ENCODE data around the gene ZBTB45. TPM values are rescaled to one million over a fixed set of nuclear protein-coding genes. Genes with fewer than 3 reads are reported as not detected.

Gene ZBTB45
- total RNA-seq, 2 experiments from 2014 or later, result 5.7 to 6.3 TPM

GRCh38 chr19:58521651-58522050 lies 2.0 kb upstream of the ZBTB45 start:
- Histone ChIP-seq H3K9me3 (ENCODE audit: control insufficient read depth in 1 of 2, insufficient read depth in 1 of 2, low read length in 2 of 2) (no peaks in the 10 kb centered on the region), H3K27ac (ENCODE audit: low read depth in 1 of 2, low read length in 2 of 2) (no peak overlapping the region), H3K36me3 (ENCODE audit: insufficient read depth, low read length) (peaks cover 6% of the 10 kb centered on the region), H3K27me3 (ENCODE audit: control insufficient read depth in 1 of 2, insufficient read depth in 2 of 2, low read length in 2 of 2) (no peaks in the 10 kb centered on the region), H3K4me1 (ENCODE audit: insufficient read depth, low read length) (peaks cover 36% of the 10 kb centered on the region), H3K4me3 (ENCODE audit: low read length) (no peak overlapping the region)
- Mint-ChIP-seq H3K36me3 (ENCODE audit: low read depth) (peaks cover 23% of the 10 kb centered on the region), H3K27ac (peak overlapping the region; percentile 73), H3K9me3 (no peaks in the 10 kb centered on the region), H3K4me1 (ENCODE audit: low read depth) (peaks cover 31% of the 10 kb centered on the region), H3K4me3 (peak overlapping the region; percentile 54), H3K27me3 (no peaks in the 10 kb centered on the region)
- DNase-seq (no peak), ATAC-seq (ENCODE audit: poor library complexity) (no peak)
- CTCF ChIA-PET, result interaction anchor here (4.7 kb wide), 1 partner anchor 60 kb away, joined by 60 read pairs; no protein-coding TSS in a partner anchor
- TF ChIP-seq, protein P1, sequence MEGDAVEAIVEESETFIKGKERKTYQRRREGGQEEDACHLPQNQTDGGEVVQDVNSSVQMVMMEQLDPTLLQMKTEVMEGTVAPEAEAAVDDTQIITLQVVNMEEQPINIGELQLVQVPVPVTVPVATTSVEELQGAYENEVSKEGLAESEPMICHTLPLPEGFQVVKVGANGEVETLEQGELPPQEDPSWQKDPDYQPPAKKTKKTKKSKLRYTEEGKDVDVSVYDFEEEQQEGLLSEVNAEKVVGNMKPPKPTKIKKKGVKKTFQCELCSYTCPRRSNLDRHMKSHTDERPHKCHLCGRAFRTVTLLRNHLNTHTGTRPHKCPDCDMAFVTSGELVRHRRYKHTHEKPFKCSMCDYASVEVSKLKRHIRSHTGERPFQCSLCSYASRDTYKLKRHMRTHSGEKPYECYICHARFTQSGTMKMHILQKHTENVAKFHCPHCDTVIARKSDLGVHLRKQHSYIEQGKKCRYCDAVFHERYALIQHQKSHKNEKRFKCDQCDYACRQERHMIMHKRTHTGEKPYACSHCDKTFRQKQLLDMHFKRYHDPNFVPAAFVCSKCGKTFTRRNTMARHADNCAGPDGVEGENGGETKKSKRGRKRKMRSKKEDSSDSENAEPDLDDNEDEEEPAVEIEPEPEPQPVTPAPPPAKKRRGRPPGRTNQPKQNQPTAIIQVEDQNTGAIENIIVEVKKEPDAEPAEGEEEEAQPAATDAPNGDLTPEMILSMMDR (IDR thresholded peaks at IDR 0.05), result no peak
- POLR2A ChIA-PET, result interaction anchor here (0.9 to 3.5 kb wide), 5 partner anchors 22 to 54 kb away, joined by 4 to 56 read pairs (median 27); partner anchors contain the start of genes MZF1, TRIM28 and UBE2M
- intact Hi-C loops (cut with DNase I, micrococcal nuclease), result loop anchor here in 1 of 2 experiments (2.0 kb wide), 1 partner anchor 15 kb away; no protein-coding TSS in a partner anchor

DNA sequence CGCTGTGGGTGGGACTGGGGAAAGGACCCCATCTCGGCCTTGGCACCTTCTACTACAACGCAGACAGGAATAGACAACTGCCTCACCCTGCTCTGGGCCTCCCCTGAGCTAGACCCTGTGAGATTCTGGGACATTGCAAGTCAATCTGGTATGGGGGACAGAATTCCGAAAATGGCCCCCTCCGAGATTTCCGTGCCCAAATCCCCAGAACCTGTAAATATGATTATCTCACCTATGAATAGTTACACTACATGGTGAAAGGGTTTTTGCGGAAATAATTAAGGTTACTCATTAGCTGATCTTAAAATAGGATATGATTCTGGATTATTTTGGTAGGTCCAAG lies 618 bp upstream of the ZBTB45 start:
- Histone ChIP-seq H3K4me3 (ENCODE audit: low read length) (peak overlapping the region; percentile 86), H3K27ac (ENCODE audit: low read depth in 1 of 2, low read length in 2 of 2) (peak overlapping the region; percentile 87 to 95), H3K27me3 (ENCODE audit: control insufficient read depth in 1 of 2, insufficient read depth in 2 of 2, low read length in 2 of 2) (no peaks in the 10 kb centered on the region), H3K9me3 (ENCODE audit: control insufficient read depth in 1 of 2, insufficient read depth in 1 of 2, low read length in 2 of 2) (no peaks in the 10 kb centered on the region), H3K36me3 (ENCODE audit: insufficient read depth, low read length) (peaks cover 19% of the 10 kb centered on the region), H3K4me1 (ENCODE audit: insufficient read depth, low read length) (peaks cover 49% of the 10 kb centered on the region)
- CTCF ChIA-PET, result interaction anchor here (0.7 to 4.7 kb wide), 21 partner anchors 19 to 292 kb away, joined by 3 to 60 read pairs (median 5); partner anchors contain the start of genes CHMP2A, MZF1, TRIM28 and UBE2M
- POLR2A ChIA-PET, result interaction anchor here (0.8 to 3.5 kb wide), 19 partner anchors 15 to 1033 kb away, joined by 3 to 56 read pairs (median 11); partner anchors contain the start of genes CHMP2A, MZF1, TRIM28 and UBE2M
- ATAC-seq (ENCODE audit: poor library complexity) (no peak), DNase-seq (no peak)
- Mint-ChIP-seq H3K4me3 (peak overlapping the region; percentile 99), H3K27ac (peak overlapping the region; percentile 98), H3K9me3 (no peaks in the 10 kb centered on the region), H3K4me1 (ENCODE audit: low read depth) (peaks cover 39% of the 10 kb centered on the region), H3K27me3 (no peaks in the 10 kb centered on the region), H3K36me3 (ENCODE audit: low read depth) (peaks cover 27% of the 10 kb centered on the region)
- intact Hi-C loops (cut with DNase I, micrococcal nuclease), result loop anchor here in 1 of 2 experiments (1.0 to 2.0 kb wide), 2 partner anchors 17 to 39 kb away; no protein-coding TSS in a partner anchor
- TF ChIP-seq, protein P1 (IDR thresholded peaks at IDR 0.05), result no peak

GRCh38 chr19:58519087-58519354 lies 589 bp downstream of the ZBTB45 start:
- Mint-ChIP-seq H3K27me3 (no peaks in the 10 kb centered on the region), H3K4me1 (ENCODE audit: low read depth) (peaks cover 48% of the 10 kb centered on the region), H3K4me3 (peak overlapping the region; percentile 99), H3K27ac (peak overlapping the region; percentile 98), H3K36me3 (ENCODE audit: low read depth) (peaks cover 29% of the 10 kb centered on the region), H3K9me3 (no peaks in the 10 kb centered on the region)
- Histone ChIP-seq H3K4me1 (ENCODE audit: insufficient read depth, low read length) (peaks cover 57% of the 10 kb centered on the region), H3K9me3 (ENCODE audit: control insufficient read depth in 1 of 2, insufficient read depth in 1 of 2, low read length in 2 of 2) (no peaks in the 10 kb centered on the region), H3K27ac (ENCODE audit: low read depth in 1 of 2, low read length in 2 of 2) (peak overlapping the region; percentile 87 to 95), H3K36me3 (ENCODE audit: insufficient read depth, low read length) (peaks cover 19% of the 10 kb centered on the region), H3K27me3 (ENCODE audit: control insufficient read depth in 1 of 2, insufficient read depth in 2 of 2, low read length in 2 of 2) (no peaks in the 10 kb centered on the region), H3K4me3 (ENCODE audit: low read length) (peak overlapping the region; percentile 86)
- ChIA-PET POLR2A (interaction anchor here (1.0 to 3.5 kb wide), 12 partner anchors 17 to 336 kb away, joined by 4 to 56 read pairs (median 15); partner anchors contain the start of genes CHMP2A, MZF1, TRIM28 and UBE2M), CTCF (interaction anchor here (1.1 to 4.7 kb wide), 12 partner anchors 18 to 156 kb away, joined by 3 to 60 read pairs (median 8); partner anchors contain the start of genes CHMP2A, TRIM28, UBE2M and ZNF324B)
- DNase-seq (peak in 13 of 14 experiments; percentile 26 to 78 (median 43)), ATAC-seq (ENCODE audit: poor library complexity) (peak; percentile 25)
- intact Hi-C loops (cut with DNase I, micrococcal nuclease), result loop anchor here (1.0 to 5.0 kb wide), 7 partner anchors 25 to 212 kb away; partner anchors contain the start of genes TRIM28 (in 2 of the 2), ERVK3-1 (in 1 of the 2) and ZSCAN22 (in 1 of the 2)
- TF ChIP-seq, protein P1 (IDR thresholded peaks at IDR 0.05), result no peak
